ENCODE results near the gene CEP295NL. TPM values are rescaled to one million over a fixed set of nuclear protein-coding genes. Genes with fewer than 3 reads are reported as not detected.

CEP295NL gene
- total and polyA plus RNA-seq, 2 of the 8 experiments (the other 6 are each of a cell fraction or from before 2014, with no cell fraction given): 0.06 to 2.0 TPM

GRCh38 chr17:78935419-78936323 is 32.7 kb upstream of the CEP295NL start (continued):
- TF ChIP-seq GABPA (IDR thresholded peaks at IDR 0.05; ENCODE audit: borderline replicate concordance, insufficient read depth, low read length) (no peak), CHD2 (IDR thresholded peaks at IDR 0.05; ENCODE audit: low read length) (no peak)

Measured in H1 (cell line).